ENCODE measurements around the gene PIAS1.
A peak's percentile ranks its signal among the peaks of the same experiment; 100 is the strongest.
"Not testable (repeated sequence)": the region's sequence is repeated elsewhere in the genome, so short reads cannot be mapped to it uniquely, and the experiment has no call there.

PIAS1 gene

DNA sequence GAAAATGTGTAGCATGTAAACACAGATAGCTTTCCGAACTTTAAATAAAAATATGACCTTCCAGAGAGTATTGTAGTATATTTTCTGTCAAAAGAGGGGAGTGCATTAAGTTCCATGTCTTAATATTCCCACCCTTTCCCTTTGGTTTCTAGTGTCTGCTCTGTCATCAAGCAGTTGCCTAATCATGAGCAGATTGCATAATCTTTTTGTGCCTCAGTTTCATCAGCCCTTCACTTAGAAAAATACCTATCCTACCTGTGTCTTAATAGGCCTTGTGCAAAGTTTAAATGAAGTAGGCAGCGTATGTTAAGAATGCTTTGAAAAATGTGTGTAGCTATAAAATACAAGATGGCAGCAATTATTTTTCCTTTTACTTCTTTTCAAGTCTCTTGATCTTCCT, 98.2 kb downstream of the PIAS1 start:
- no peak for ATAC-seq
- H3K27ac Mint-ChIP-seq = peak overlapping the region; percentile 3

DNA sequence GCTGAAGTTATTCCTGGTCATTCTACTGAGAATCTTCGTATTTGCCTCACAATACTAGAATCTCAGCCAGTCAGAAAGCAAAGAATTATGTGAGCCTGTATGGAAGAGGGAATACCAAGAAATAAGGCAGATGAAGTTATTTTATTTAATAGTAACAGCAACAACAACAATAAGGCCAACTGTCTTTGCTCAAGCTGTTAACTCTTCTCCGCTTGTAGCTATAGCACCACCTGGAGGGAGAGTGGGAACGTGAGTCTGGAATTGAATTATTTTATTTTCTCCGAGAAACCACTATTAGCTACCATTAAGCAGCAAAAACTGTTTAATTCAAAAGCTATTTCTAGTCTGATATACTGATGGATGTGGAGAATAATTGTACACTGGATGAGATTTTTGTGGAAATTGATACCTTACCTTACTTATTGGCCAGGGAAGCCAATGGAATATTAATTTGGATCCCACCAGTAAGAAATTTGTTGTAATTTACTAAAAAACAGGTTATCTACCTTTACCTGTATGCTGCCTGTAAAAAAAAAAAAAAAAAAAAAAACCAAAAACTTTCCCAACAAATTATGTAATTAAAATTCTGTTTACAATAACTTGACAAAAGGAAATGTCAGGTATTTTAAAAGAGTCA, 100.9 kb downstream of the PIAS1 start:
- no peak overlapping the region for H3K4me3 Mint-ChIP-seq
- H3K4me1 Mint-ChIP-seq = peaks cover 5% of the 10 kb centered on the region
- no peaks in the 10 kb centered on the region for H3K27me3 Mint-ChIP-seq
- peaks cover 28% of the 10 kb centered on the region for H3K36me3 Mint-ChIP-seq
- no peak for ATAC-seq
- no peaks in the 10 kb centered on the region for H3K9me3 Mint-ChIP-seq
- H3K27ac Mint-ChIP-seq = no peak overlapping the region

More for the DNA sequence above, 98.2 kb downstream of the PIAS1 start:
- Mint-ChIP-seq H3K4me3 (no peak overlapping the region), H3K36me3 (peaks cover 41% of the 10 kb centered on the region), H3K4me1 (peaks cover 5% of the 10 kb centered on the region), H3K9me3 (no peaks in the 10 kb centered on the region), H3K27me3 (no peaks in the 10 kb centered on the region)

DNA sequence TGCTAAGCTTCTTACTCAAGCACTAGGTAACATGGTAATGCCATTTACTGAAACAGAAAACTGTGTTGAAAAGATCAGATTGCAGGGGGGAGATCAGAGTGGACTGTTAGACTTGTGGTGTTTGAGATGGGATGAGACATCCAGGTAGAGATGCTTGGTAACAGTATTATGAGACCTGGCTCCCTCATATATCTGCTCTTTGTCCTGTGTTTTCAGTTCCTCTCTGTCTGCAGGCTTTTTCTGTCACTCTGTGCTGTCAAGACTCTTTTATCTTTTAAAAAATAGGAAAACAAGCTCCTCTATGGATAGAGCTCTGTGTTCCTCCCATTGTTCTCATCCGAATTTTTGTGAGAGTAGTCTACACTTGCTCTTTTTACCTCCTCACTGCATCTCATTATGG, 103.0 kb downstream of the PIAS1 start:
- peaks cover 39% of the 10 kb centered on the region for H3K36me3 Mint-ChIP-seq
- no peak overlapping the region for H3K27ac Mint-ChIP-seq
- H3K4me3 Mint-ChIP-seq = no peak overlapping the region
- H3K27me3 Mint-ChIP-seq = no peaks in the 10 kb centered on the region
- H3K4me1 Mint-ChIP-seq = peaks cover 5% of the 10 kb centered on the region
- ATAC-seq = no peak
- H3K9me3 Mint-ChIP-seq = no peaks in the 10 kb centered on the region

DNA sequence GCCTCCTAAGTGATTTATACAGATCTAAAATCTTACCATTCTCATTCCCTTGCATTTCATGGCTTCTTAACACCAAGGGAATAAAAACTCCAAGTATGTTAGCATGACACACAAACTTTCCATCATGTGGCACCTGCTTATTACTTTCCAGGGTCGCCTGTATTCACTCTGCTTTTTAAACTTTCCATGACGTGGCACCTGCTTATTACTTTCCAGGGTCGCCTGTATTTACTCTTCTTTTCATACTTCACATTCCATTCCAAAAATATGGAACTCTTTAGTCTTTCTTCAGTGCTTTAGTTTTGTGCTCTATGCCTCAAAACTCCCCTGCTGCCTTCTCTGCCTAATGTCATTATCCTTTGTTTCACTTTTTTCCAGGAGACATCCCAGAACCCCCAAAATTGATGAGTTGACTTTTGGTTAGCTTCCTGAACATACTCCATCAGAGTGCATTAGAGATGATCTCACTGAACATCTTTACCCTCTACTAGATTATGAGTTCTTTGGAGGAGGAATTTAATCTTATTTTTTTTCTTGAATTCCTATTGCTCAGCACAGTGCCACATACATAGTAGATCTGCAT, 104.0 kb downstream of the PIAS1 start:
- Mint-ChIP-seq H3K4me1 (no peaks in the 10 kb centered on the region), H3K27ac (no peak overlapping the region), H3K9me3 (no peaks in the 10 kb centered on the region), H3K4me3 (no peak overlapping the region), H3K36me3 (peaks cover 40% of the 10 kb centered on the region), H3K27me3 (no peaks in the 10 kb centered on the region)
- ATAC-seq = no peak

DNA sequence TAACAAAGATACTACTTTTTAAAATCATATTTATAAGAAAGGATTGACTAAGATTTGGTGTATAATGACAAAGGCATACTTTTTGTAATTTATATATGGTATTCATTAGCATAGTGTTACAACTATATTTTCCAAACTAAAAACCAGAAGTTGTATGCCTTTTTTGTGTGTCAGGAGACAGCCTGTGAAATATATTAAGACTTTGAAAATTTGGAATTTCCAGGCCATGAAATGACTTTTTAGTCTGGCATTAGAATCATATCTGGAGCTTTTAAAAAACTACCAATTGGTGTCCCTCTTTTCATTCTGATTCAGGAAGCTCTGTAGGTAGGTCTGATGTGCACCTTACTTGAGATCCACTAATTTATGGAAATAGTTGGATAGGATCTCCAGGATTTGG, 109.1 kb downstream of the PIAS1 start:
- no peaks in the 10 kb centered on the region for H3K4me1 Mint-ChIP-seq
- no peak overlapping the region for H3K4me3 Mint-ChIP-seq
- H3K27me3 Mint-ChIP-seq = no peaks in the 10 kb centered on the region
- ATAC-seq = no peak
- H3K27ac Mint-ChIP-seq = no peak overlapping the region
- H3K9me3 Mint-ChIP-seq = no peaks in the 10 kb centered on the region
- peaks cover 41% of the 10 kb centered on the region for H3K36me3 Mint-ChIP-seq

DNA sequence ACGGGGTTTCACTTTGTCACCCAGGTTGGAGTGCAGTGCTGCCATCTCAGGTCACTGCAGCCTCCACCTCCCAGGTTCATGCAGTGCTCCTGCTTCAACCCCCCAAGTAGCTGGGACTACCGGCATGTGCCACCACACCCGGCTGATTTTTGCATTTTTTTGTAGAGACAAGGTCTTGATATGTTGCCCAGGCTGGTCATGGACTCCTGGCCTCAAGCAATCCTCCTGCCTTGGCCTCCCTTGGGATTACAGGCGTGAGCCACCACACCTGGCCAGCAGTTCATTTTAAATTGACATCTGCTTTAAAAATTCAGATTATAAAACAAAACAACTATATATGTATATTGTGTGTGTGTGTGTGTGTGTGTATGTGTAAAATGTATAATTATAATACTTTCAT, 112.7 kb downstream of the PIAS1 start:
- peaks cover 42% of the 10 kb centered on the region for H3K36me3 Mint-ChIP-seq
- no peak for ATAC-seq
- no peaks in the 10 kb centered on the region for H3K9me3 Mint-ChIP-seq
- H3K4me1 Mint-ChIP-seq = no peaks in the 10 kb centered on the region
- H3K27ac Mint-ChIP-seq = no peak overlapping the region
- H3K4me3 Mint-ChIP-seq = no peak overlapping the region
- H3K27me3 Mint-ChIP-seq = no peaks in the 10 kb centered on the region

DNA sequence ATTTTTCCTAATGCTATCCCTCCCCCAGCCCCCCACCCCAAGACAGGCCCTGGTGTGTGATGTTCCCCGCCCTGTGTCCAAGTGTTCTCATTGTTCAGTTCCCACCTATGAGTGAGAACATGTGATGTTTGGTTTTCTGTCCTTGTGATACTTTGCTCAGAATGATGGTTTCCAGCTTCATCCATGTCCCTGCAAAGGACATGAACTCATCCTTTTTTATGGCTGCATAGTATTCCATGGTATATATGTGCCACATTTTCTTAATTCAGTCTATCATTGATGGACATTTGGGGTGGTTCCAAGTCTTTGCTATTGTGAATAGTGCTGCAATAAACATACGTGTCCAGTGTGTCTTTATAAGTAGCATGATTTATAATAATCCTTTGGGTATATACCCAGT, 117.9 kb downstream of the PIAS1 start:
- not testable (repeated sequence) for H3K27ac Mint-ChIP-seq, H3K4me1 Mint-ChIP-seq, H3K9me3 Mint-ChIP-seq, ATAC-seq, H3K27me3 Mint-ChIP-seq, H3K4me3 Mint-ChIP-seq
- peaks cover 31% of the 10 kb centered on the region for H3K36me3 Mint-ChIP-seq

DNA sequence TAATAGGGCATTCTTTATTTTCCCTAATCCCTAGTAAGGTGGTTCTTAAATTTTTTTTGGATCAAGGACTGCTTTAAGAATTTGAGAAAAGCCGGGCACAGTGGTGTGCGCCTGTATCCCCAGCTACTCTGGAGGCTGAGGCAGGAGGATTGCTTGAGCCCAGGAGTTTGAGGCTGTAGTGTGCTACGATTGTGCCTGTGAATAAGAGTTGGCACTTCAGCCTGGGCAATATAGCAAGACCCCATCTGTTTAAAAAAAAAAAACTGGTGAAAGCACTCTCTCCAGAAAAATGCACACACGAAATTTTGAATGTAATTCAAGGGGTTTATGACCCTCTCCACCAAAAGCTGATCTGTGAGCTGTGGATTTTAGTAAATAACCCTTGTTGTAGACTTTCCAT, 119.0 kb downstream of the PIAS1 start:
- Mint-ChIP-seq H3K4me3 (no peak overlapping the region), H3K4me1 (no peaks in the 10 kb centered on the region), H3K27ac (no peak overlapping the region), H3K9me3 (no peaks in the 10 kb centered on the region), H3K27me3 (no peaks in the 10 kb centered on the region), H3K36me3 (peaks cover 41% of the 10 kb centered on the region)
- no peak for ATAC-seq

DNA sequence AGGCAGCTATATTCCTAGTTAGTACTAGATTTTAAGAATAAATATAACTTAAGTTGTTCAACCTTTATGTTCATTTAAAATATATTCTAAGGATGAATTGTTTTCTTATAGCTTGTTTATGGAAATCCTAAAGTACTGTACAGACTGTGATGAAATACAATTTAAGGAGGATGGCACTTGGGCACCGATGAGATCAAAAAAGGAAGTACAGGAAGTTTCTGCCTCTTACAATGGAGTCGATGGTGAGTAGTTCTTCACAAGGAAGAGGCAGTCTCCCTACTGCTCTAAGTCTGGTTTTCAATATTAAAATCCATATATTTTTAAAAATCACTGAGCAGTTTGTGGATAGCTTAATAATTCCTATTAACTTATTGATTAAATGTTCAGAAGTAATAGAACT, 121.4 kb downstream of the PIAS1 start:
- peaks cover 43% of the 10 kb centered on the region for H3K36me3 Mint-ChIP-seq
- no peak overlapping the region for H3K4me3 Mint-ChIP-seq
- H3K9me3 Mint-ChIP-seq = no peaks in the 10 kb centered on the region
- no peaks in the 10 kb centered on the region for H3K27me3 Mint-ChIP-seq
- no peaks in the 10 kb centered on the region for H3K4me1 Mint-ChIP-seq
- ATAC-seq = no peak
- H3K27ac Mint-ChIP-seq = no peak overlapping the region

DNA sequence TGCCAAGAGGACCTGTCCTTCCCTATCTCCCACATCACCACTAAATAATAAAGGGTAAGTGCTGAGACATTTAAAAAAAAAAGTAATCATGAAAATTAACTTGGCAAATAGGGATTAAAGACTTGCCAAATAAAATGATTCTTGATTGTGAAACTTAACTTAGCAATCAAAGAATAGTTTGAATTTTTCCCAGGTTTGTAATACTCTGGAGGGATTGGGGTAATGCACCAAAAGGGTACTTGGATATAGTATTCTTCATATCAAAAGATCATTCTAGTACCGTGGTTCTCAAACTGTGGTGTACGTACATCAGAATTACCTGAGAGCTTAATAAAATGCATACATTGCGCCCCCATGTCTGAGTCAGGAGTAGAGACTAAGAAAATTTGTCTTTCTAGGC, 122.5 kb downstream of the PIAS1 start:
- Mint-ChIP-seq H3K9me3 (no peaks in the 10 kb centered on the region), H3K36me3 (peaks cover 45% of the 10 kb centered on the region), H3K4me1 (no peaks in the 10 kb centered on the region), H3K27ac (no peak overlapping the region), H3K27me3 (no peaks in the 10 kb centered on the region), H3K4me3 (no peak overlapping the region)
- ATAC-seq = no peak

DNA sequence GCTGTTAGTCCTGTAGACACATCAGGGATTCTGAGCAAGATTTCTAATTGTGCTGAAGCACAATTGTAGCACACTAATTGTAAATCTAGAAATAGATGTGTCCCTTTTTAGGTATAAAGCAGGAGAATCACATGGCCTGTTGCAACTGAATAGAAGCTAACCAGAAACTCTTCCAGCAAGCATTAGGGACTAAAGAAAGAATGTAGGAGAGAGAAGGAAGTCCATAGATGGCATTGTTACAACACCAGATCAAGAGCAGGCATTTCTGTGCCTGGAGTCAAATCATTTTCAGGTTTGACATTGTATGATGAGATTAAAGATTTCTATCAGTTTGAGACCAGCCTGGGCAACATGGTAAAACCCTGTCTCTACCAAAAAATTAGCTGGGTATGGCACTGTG, 123.6 kb downstream of the PIAS1 start:
- Mint-ChIP-seq H3K27ac (no peak overlapping the region), H3K4me1 (no peaks in the 10 kb centered on the region), H3K36me3 (peaks cover 49% of the 10 kb centered on the region), H3K27me3 (no peaks in the 10 kb centered on the region), H3K4me3 (no peak overlapping the region), H3K9me3 (no peaks in the 10 kb centered on the region)
- ATAC-seq = no peak

DNA sequence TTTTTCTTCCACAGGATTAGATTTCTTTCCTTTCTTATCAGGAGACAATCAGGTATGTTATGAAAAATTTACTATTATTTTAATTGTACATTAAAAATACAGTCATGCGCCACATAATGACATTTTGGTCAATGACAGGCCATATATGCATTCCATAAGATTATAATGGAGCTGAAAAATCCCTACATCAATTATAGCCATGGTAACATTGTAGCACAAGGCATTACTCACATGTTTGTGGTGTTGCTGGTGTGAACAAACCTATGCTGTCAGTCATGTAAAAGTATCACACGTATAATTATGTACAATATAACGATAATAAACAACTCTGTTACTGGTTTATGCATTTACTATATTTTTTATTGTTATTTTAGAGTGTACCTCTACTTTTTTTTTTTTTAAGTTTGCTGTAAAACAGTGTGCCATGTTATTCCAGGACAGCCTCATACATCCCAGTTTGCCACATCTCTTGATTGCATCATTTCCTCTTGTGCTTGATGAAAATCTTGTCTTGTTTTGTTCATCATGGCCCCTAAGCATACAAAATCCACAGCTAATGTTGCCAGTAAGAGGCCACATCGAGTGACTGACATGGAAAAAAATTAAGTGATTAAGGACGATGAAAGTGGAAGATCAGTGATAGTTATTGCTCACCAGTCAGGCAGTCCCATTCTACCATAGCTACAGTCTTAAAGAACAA, 129.7 kb downstream of the PIAS1 start:
- H3K4me1 Mint-ChIP-seq = no peaks in the 10 kb centered on the region
- no peak overlapping the region for H3K4me3 Mint-ChIP-seq
- no peak for ATAC-seq
- peaks cover 60% of the 10 kb centered on the region for H3K36me3 Mint-ChIP-seq
- no peaks in the 10 kb centered on the region for H3K9me3 Mint-ChIP-seq
- H3K27me3 Mint-ChIP-seq = no peaks in the 10 kb centered on the region
- no peak overlapping the region for H3K27ac Mint-ChIP-seq

DNA sequence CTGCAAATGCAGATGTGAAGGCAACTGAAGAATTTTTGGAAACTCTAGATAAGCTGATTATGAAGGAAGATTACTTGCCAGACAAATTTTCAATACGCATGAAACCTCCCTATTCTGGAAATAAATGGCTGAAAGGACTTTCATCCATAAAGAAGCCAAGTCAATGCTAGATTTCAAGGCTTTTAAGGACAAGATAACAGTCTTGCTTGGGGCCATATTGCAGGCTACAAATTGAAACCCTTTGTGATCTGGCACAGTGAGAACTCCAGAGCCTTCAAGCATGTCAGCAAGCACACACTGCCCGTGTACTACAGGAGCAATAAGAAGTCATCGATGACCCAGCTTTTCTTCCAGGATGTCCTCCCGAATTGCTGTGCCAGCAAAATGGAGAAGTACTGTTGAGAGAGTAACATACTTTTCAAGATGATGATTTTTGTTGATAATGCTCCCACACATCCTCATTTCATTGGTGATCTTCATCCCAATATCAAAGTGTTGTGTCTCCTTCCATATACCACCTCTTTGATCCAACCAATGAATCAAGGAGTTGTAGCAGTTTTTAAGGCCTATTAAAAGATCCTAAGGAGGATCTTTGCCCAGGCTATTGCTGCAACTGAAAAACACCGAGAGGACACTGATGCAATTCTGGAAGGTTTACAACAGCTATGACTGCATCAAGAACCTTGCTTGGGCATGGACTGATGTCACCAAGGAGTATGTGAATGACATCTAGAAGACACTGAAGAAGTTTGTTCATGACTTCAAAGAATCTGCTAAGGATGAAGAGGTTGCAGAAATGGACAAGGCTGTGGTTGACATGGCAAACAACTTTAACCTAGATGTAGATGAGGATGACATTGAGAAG, 130.7 kb downstream of the PIAS1 start:
- H3K9me3 Mint-ChIP-seq = no peaks in the 10 kb centered on the region
- no peaks in the 10 kb centered on the region for H3K27me3 Mint-ChIP-seq
- no peak overlapping the region for H3K27ac Mint-ChIP-seq
- peaks cover 64% of the 10 kb centered on the region for H3K36me3 Mint-ChIP-seq
- H3K4me3 Mint-ChIP-seq = no peak overlapping the region
- no peaks in the 10 kb centered on the region for H3K4me1 Mint-ChIP-seq
- no peak for ATAC-seq

DNA sequence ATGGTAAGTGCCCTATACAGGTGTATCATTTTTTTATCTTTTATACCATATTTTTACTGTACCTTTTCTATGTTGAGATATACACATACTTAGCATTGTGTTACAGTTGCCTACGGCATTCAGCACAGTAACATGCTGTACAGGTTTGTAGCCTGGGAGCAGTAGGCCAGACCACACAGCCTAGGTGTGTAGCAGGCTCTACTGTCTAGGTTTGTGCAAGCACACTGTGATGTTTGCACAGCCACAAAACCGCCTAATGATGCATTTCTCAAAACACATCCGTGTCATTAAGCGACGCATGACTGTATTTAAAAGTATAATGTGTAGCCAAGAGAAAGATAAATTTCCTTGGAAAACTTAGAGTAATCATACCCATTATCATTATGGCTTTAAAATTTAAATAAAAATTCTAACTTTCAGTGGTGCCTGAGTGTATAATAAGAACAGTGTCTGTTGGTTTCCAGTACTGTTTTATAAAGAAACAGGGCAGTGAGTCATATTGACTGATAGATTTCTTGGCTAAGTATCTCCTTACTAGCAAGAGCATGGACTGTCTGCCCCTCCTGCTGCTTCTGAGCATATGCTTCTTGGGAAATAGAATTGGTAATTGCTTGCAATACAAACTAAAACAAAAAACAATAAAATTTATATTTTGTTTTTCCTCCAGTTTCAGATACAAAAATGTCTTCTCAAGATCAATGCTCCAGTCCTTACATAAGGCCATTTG, 132.7 kb downstream of the PIAS1 start:
- Mint-ChIP-seq H3K27ac (no peak overlapping the region), H3K36me3 (peaks cover 46% of the 10 kb centered on the region), H3K4me1 (no peaks in the 10 kb centered on the region), H3K4me3 (no peak overlapping the region), H3K9me3 (no peaks in the 10 kb centered on the region), H3K27me3 (no peaks in the 10 kb centered on the region)
- no peak for ATAC-seq

DNA sequence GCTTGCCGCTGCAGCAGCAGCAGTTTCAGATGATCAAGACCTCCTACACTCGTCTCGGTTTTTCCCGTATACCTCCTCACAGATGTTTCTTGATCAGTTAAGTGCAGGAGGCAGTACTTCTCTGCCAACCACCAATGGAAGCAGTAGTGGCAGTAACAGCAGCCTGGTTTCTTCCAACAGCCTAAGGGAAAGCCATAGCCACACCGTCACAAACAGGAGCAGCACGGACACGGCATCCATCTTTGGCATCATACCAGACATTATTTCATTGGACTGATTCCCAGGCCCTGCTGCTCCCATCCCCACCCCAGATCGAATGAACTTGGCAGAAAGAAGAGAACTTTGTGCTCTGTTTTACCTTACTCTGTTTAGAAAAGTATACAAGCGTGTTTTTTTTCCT, 133.4 kb downstream of the PIAS1 start:
- no peak overlapping the region for H3K27ac Mint-ChIP-seq
- no peaks in the 10 kb centered on the region for H3K4me1 Mint-ChIP-seq
- no peaks in the 10 kb centered on the region for H3K27me3 Mint-ChIP-seq
- ATAC-seq = no peak
- H3K9me3 Mint-ChIP-seq = no peaks in the 10 kb centered on the region
- H3K4me3 Mint-ChIP-seq = no peak overlapping the region
- H3K36me3 Mint-ChIP-seq = peaks cover 52% of the 10 kb centered on the region
